ENCODE data around the gene ATG13. TPM values are rescaled to one million over a fixed set of nuclear protein-coding genes. Genes with fewer than 3 reads are reported as not detected.

ATG13 gene
- total RNA-seq, 1 experiment from 2014 or later: 69.2 TPM

DNA sequence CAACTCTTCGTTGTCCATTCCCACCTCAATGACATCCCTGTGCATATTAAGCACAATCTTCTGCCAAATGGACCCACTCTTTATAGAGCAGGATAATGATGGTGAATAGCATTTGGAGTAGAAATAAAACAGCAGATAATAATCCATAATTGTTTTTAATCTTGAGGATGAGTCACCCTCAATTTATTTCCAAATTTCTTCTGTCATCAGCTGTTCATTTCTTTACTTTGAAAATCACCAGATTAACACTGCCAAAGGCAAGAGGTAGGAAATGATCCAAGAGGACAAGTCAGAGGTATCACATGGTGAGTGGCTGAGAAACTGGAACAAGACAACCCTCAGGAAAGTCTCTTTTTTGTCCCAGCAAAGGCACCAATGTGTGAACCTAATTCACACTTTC is 16.2 kb upstream of the ATG13 start:
- POLR2A ChIA-PET: no interaction called here

More for the DNA sequence above, 16.2 kb upstream of the ATG13 start:
- CTCF ChIA-PET: no interaction called here
- RAD21 ChIA-PET (ENCODE audit: low non-redundant PET in 1 of 2, low total read pairs in 2 of 2, uncharacterized antibody in 2 of 2, unreplicated experiment in 2 of 2): no interaction called here
- TF ChIP-seq, protein P1, sequence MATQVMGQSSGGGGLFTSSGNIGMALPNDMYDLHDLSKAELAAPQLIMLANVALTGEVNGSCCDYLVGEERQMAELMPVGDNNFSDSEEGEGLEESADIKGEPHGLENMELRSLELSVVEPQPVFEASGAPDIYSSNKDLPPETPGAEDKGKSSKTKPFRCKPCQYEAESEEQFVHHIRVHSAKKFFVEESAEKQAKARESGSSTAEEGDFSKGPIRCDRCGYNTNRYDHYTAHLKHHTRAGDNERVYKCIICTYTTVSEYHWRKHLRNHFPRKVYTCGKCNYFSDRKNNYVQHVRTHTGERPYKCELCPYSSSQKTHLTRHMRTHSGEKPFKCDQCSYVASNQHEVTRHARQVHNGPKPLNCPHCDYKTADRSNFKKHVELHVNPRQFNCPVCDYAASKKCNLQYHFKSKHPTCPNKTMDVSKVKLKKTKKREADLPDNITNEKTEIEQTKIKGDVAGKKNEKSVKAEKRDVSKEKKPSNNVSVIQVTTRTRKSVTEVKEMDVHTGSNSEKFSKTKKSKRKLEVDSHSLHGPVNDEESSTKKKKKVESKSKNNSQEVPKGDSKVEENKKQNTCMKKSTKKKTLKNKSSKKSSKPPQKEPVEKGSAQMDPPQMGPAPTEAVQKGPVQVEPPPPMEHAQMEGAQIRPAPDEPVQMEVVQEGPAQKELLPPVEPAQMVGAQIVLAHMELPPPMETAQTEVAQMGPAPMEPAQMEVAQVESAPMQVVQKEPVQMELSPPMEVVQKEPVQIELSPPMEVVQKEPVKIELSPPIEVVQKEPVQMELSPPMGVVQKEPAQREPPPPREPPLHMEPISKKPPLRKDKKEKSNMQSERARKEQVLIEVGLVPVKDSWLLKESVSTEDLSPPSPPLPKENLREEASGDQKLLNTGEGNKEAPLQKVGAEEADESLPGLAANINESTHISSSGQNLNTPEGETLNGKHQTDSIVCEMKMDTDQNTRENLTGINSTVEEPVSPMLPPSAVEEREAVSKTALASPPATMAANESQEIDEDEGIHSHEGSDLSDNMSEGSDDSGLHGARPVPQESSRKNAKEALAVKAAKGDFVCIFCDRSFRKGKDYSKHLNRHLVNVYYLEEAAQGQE (IDR thresholded peaks at IDR 0.05; ENCODE audit: low read depth): no peak
- TF ChIP-seq CBX3 (IDR thresholded peaks at IDR 0.05; ENCODE audit: low read depth): no peak
- no peak for TF ChIP-seq EZH2 (IDR thresholded peaks at IDR 0.05)
- TF ChIP-seq YY1 (IDR thresholded peaks at IDR 0.05; ENCODE audit: extremely low read depth, insufficient replicate concordance, low read depth, low read length): no peak
- TF ChIP-seq TCF7L2 (IDR thresholded peaks at IDR 0.05; ENCODE audit: borderline replicate concordance, extremely low read depth, insufficient read depth, insufficient read length): no peak
- no peak for TF ChIP-seq POLR2AphosphoS5 (IDR thresholded peaks at IDR 0.05; ENCODE audit: low read depth, low read length)
- TF ChIP-seq SIN3A (IDR thresholded peaks at IDR 0.05; ENCODE audit: low read depth): no peak
- TF ChIP-seq, protein P2, sequence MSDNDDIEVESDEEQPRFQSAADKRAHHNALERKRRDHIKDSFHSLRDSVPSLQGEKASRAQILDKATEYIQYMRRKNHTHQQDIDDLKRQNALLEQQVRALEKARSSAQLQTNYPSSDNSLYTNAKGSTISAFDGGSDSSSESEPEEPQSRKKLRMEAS (IDR thresholded peaks at IDR 0.05): no peak
- TF ChIP-seq FOSL1 (IDR thresholded peaks at IDR 0.05; ENCODE audit: low read depth): no peak
- no peak for TF ChIP-seq SP1 (IDR thresholded peaks at IDR 0.05; ENCODE audit: low read depth)
- TF ChIP-seq, protein P3, sequence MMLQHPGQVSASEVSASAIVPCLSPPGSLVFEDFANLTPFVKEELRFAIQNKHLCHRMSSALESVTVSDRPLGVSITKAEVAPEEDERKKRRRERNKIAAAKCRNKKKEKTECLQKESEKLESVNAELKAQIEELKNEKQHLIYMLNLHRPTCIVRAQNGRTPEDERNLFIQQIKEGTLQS (IDR thresholded peaks at IDR 0.05): no peak
- no peak for TF ChIP-seq CEBPB (IDR thresholded peaks at IDR 0.05; ENCODE audit: low read depth)
- no peak for TF ChIP-seq EGR1 (IDR thresholded peaks at IDR 0.05; ENCODE audit: low read depth)
- TF ChIP-seq ZNF274 (IDR thresholded peaks at IDR 0.05; ENCODE audit: low read depth, low read length): no peak
- no peak for TF ChIP-seq EZH2phosphoT487 (IDR thresholded peaks at IDR 0.05; ENCODE audit: borderline replicate concordance)
- TF ChIP-seq, protein P4, sequence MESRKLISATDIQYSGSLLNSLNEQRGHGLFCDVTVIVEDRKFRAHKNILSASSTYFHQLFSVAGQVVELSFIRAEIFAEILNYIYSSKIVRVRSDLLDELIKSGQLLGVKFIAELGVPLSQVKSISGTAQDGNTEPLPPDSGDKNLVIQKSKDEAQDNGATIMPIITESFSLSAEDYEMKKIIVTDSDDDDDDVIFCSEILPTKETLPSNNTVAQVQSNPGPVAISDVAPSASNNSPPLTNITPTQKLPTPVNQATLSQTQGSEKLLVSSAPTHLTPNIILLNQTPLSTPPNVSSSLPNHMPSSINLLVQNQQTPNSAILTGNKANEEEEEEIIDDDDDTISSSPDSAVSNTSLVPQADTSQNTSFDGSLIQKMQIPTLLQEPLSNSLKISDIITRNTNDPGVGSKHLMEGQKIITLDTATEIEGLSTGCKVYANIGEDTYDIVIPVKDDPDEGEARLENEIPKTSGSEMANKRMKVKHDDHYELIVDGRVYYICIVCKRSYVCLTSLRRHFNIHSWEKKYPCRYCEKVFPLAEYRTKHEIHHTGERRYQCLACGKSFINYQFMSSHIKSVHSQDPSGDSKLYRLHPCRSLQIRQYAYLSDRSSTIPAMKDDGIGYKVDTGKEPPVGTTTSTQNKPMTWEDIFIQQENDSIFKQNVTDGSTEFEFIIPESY (IDR thresholded peaks at IDR 0.05; ENCODE audit: extremely low read depth, insufficient replicate concordance, low read length): no peak
- no peak for TF ChIP-seq RAD21 (IDR thresholded peaks at IDR 0.05; ENCODE audit: low read depth)
- TF ChIP-seq SRF (IDR thresholded peaks at IDR 0.05; ENCODE audit: low read depth): no peak
- no peak for TF ChIP-seq ELF1 (IDR thresholded peaks at IDR 0.05; ENCODE audit: borderline replicate concordance, low read depth)
- TF ChIP-seq, protein P5, sequence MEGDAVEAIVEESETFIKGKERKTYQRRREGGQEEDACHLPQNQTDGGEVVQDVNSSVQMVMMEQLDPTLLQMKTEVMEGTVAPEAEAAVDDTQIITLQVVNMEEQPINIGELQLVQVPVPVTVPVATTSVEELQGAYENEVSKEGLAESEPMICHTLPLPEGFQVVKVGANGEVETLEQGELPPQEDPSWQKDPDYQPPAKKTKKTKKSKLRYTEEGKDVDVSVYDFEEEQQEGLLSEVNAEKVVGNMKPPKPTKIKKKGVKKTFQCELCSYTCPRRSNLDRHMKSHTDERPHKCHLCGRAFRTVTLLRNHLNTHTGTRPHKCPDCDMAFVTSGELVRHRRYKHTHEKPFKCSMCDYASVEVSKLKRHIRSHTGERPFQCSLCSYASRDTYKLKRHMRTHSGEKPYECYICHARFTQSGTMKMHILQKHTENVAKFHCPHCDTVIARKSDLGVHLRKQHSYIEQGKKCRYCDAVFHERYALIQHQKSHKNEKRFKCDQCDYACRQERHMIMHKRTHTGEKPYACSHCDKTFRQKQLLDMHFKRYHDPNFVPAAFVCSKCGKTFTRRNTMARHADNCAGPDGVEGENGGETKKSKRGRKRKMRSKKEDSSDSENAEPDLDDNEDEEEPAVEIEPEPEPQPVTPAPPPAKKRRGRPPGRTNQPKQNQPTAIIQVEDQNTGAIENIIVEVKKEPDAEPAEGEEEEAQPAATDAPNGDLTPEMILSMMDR (IDR thresholded peaks at IDR 0.05 in 2 of 3, conservative IDR thresholded peaks at IDR 0.05 in 1 of 3; ENCODE audit: borderline replicate concordance in 1 of 3, insufficient read depth in 1 of 3, low read depth in 2 of 3, low read length in 2 of 3): no peak
- Histone ChIP-seq H3K4me2 (ENCODE audit: low read length) (no peak overlapping the region), H4K20me1 (ENCODE audit: insufficient read depth) (no peaks in the 10 kb centered on the region), H3K4me3 (replicated peaks in 1 of 2; ENCODE audit: low read depth in 1 of 2, low read length in 2 of 2) (no peak overlapping the region), H2AFZ (ENCODE audit: low read depth, low read length, poor library complexity, severe bottlenecking) (no peak overlapping the region), H3K9me2 (ENCODE audit: insufficient read depth) (no peaks in the 10 kb centered on the region), H3K9me3 (ENCODE audit: control insufficient read depth in 1 of 2, insufficient read depth in 1 of 2, low read depth in 1 of 2, low read length in 2 of 2) (no peaks in the 10 kb centered on the region), H3K27ac (ENCODE audit: low read depth, low read length) (no peak overlapping the region), H3K4me1 (ENCODE audit: control insufficient read depth in 1 of 2, insufficient read depth in 2 of 2, low read length in 2 of 2) (no peaks in the 10 kb centered on the region; a peak in 1 of 4 replicates), H3K27me3 (ENCODE audit: insufficient read depth, low read length) (no peaks in the 10 kb centered on the region), H3K9ac (ENCODE audit: low read length) (no peak overlapping the region), H3K79me2 (ENCODE audit: insufficient read depth, low read length) (no peaks in the 10 kb centered on the region), H3K36me3 (ENCODE audit: control insufficient read depth in 1 of 2, insufficient read depth in 2 of 2, low read length in 2 of 2) (no peaks in the 10 kb centered on the region)
- intact Hi-C loops (cut with micrococcal nuclease): no loop called here
- DNase-seq (ENCODE audit: low read depth, low spot score): no peak
- BruUV-seq (replicated peaks): no TSS peak
- ATAC-seq: no peak
